ENCODE data around the gene KRT7. TPM values are rescaled to one million over a fixed set of nuclear protein-coding genes. Genes with fewer than 3 reads are reported as not detected.

The KRT7 gene
- total RNA-seq, 1 donor, result 1.4 TPM

DNA sequence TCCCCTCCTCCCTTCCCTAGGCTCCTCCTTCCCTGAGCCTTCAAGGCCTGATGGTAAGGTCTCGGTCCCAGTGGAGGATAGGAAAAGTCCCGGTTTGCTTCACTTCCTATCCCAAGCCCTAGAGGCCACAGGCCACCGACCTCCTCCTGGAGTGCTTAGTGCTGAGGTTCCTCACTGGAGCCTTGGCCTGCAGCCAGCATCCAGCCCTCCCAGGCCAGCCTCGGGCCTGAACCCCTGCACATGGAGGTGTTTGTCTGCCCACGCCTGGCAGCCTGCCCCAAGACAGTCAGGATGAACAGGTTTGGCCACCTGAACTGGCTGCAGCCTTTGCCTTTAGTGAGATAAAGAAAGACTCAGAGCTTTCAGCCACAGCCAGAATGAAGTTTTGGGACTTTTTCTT, 15.8 kb upstream of the KRT7 start:
- TF ChIP-seq, protein P1, sequence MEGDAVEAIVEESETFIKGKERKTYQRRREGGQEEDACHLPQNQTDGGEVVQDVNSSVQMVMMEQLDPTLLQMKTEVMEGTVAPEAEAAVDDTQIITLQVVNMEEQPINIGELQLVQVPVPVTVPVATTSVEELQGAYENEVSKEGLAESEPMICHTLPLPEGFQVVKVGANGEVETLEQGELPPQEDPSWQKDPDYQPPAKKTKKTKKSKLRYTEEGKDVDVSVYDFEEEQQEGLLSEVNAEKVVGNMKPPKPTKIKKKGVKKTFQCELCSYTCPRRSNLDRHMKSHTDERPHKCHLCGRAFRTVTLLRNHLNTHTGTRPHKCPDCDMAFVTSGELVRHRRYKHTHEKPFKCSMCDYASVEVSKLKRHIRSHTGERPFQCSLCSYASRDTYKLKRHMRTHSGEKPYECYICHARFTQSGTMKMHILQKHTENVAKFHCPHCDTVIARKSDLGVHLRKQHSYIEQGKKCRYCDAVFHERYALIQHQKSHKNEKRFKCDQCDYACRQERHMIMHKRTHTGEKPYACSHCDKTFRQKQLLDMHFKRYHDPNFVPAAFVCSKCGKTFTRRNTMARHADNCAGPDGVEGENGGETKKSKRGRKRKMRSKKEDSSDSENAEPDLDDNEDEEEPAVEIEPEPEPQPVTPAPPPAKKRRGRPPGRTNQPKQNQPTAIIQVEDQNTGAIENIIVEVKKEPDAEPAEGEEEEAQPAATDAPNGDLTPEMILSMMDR (IDR thresholded peaks at IDR 0.05; ENCODE audit: insufficient read depth, low read length), result no peak
- no peak overlapping the region for H3K4me3 ChIP-seq (ENCODE audit: low read depth, low read length)
- no peak for DNase-seq (ENCODE audit: low read depth)

DNA sequence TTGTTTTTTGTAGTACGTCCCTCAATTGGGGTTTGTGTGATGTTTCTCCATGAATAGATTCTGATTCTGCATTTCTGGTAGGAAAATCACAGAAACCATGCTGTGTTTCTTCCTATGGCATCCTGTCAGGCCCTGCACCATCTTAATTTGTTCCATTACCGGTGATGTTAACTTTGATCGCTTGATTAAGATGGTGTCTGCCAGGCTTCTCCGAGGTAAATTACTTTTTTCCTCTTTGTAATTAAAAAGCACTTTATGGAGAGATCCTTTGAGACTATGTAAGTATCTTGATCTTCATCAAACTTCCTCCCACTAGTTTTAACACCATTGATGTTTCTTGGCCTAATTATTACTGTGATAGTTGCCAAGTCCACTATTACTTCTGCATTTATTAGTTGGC, 15.0 kb upstream of the KRT7 start:
- no peak overlapping the region for H3K4me3 ChIP-seq (ENCODE audit: low read depth, low read length)
- TF ChIP-seq, protein P1 (IDR thresholded peaks at IDR 0.05; ENCODE audit: insufficient read depth, low read length), result no peak
- no peak for DNase-seq (ENCODE audit: low read depth)

GRCh38 chr12:52220477-52220876, 12.6 kb upstream of the KRT7 start:
- TF ChIP-seq, protein P1 (IDR thresholded peaks at IDR 0.05; ENCODE audit: insufficient read depth, low read length), result no peak
- H3K4me3 ChIP-seq (ENCODE audit: low read depth, low read length), result no peak overlapping the region
- DNase-seq (ENCODE audit: low read depth), result no peak

DNA sequence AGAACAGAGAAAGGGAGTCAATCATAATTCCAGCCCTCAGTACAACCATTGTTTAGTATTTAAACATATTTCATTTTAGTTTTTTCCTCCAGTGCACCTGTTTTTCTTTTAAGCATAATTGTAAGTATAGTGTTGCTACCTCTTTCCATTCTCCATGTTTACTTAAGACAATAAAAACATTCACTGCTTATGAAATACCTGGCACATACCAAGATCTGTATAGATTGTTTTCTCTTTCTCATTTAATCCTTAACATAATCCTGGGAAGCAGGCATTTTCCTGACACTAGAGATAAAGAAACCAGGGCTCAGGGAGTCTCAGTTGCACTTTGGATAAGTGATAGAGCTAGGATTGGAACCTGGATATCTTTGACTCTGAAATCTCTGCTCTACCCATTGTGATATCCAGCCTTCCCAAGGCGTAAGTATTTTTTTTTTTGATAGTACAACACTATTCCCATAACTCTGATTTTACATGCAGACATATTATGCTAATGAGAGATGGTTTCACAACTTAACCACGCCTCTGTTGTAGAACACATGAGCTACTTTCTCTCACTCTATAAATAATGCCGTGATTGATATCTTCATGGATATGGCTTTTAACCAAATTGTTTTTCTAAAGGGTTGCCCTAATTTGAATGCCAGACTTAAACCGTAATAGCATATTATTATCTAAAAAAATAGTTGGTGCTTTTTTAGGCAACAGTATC, 11.8 kb upstream of the KRT7 start:
- TF ChIP-seq, protein P1 (IDR thresholded peaks at IDR 0.05; ENCODE audit: insufficient read depth, low read length), result no peak
- no peak for DNase-seq (ENCODE audit: low read depth)
- no peak overlapping the region for H3K4me3 ChIP-seq (ENCODE audit: low read depth, low read length)

DNA sequence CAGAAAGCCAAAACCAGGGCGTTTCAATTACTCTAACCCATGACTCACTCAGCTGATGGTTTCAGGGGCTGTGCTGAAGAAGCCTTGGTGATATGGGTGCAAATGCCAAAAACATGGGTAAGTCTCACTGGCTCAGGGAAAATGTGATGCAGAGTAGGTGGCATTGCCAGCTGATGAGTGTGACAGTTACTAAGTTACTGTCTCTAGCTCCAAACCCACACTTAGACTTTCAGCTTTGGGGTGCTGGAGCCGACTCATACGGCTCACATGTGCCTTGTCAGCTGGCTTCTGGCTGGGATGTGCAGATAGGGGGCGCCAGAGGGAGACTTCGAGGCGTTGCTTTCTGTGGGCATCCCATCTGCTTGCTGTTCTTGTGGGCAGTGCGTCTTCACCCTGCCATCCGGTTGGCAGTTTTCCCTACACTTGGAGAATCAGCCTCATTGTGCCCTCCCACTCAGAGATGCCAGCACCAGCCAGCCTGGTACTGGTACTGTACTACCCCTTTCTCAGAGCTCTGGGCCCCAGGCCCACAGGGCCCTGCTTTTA, 11.1 kb upstream of the KRT7 start:
- H3K4me3 ChIP-seq (ENCODE audit: low read depth, low read length), result no peak overlapping the region
- no peak for DNase-seq (ENCODE audit: low read depth)
- TF ChIP-seq, protein P1 (IDR thresholded peaks at IDR 0.05; ENCODE audit: insufficient read depth, low read length), result peak; percentile 50

- TF ChIP-seq, protein P1 (IDR thresholded peaks at IDR 0.05; ENCODE audit: insufficient read depth, low read length), result no peak
- no peak for DNase-seq (ENCODE audit: low read depth)
- no peak overlapping the region for H3K4me3 ChIP-seq (ENCODE audit: low read depth, low read length)
Measured at GRCh38 chr12:52222692-52223091, 10.4 kb upstream of the KRT7 start.
